IPS-18a (cell line): ENCODE measurements around the gene SUGT1.

Experiments
- H3K27ac ChIP-seq: one replicate; pipeline ENCODE4 v1.5.1; 2013; ENCODE audit warnings: low read length
- H3K27me3 ChIP-seq: one replicate; pipeline ENCODE4 v1.6.1; 2013; ENCODE audit warnings: mild to moderate bottlenecking, low read length; ENCODE audit not compliant: control insufficient read depth, insufficient read depth
- H3K36me3 ChIP-seq: one replicate; pipeline ENCODE4 v1.6.1; 2013; ENCODE audit warnings: low read depth, low read length; ENCODE audit not compliant: control insufficient read depth
- H3K4me1 ChIP-seq: one replicate; pipeline ENCODE4 v1.6.1; 2013; ENCODE audit warnings: low read depth, low read length; ENCODE audit not compliant: control insufficient read depth
- H3K4me3 ChIP-seq: one replicate; pipeline ENCODE4 v1.5.1; 2013; ENCODE audit warnings: low read length
- H3K9ac ChIP-seq: one replicate; pipeline ENCODE4 v1.6.1; 2013; ENCODE audit warnings: mild to moderate bottlenecking, low read length, moderate library complexity
- H3K9me3 ChIP-seq: one replicate; pipeline ENCODE4 v1.6.1; 2013; ENCODE audit warnings: low read depth, low read length; ENCODE audit not compliant: control insufficient read depth

The SUGT1 gene

GRCh38 chr13:52739468-52740071 is 86.9 kb downstream of the SUGT1 start, which contains the start of gene CNMD:
Gene CNMD, minus strand, starts transcription at chr13:52739820. Its CDS starts 119 bp downstream, at chr13:52739701.
- peak within 1 kb of the TSS; percentile 65 for H3K9ac ChIP-seq
- no peak within 1 kb of the TSS for H3K27ac ChIP-seq
- no peaks in the 10 kb centered on the region for H3K36me3 ChIP-seq
- H3K4me1 ChIP-seq, result peaks cover 32% of the 10 kb centered on the region
- H3K27me3 ChIP-seq, result no peaks in the 10 kb centered on the region
- peak within 1 kb of the TSS; percentile 81 for H3K4me3 ChIP-seq
- H3K9me3 ChIP-seq, result no peaks in the 10 kb centered on the region

GRCh38 chr13:52743569-52743968 is 90.9 kb downstream of the SUGT1 start:
- Histone ChIP-seq H3K36me3 (no peaks in the 10 kb centered on the region), H3K9me3 (no peaks in the 10 kb centered on the region), H3K4me3 (no peak overlapping the region), H3K9ac (no peak overlapping the region), H3K27me3 (no peaks in the 10 kb centered on the region), H3K4me1 (peaks cover 6% of the 10 kb centered on the region), H3K27ac (no peak overlapping the region)

- no peak overlapping the region for H3K4me3 ChIP-seq
- no peaks in the 10 kb centered on the region for H3K27me3 ChIP-seq
- H3K9me3 ChIP-seq, result no peaks in the 10 kb centered on the region
- peaks cover 5% of the 10 kb centered on the region for H3K4me1 ChIP-seq
- H3K36me3 ChIP-seq, result no peaks in the 10 kb centered on the region
- no peak overlapping the region for H3K9ac ChIP-seq
- H3K27ac ChIP-seq, result no peak overlapping the region
These were observed 91.4 kb downstream of the SUGT1 start for GRCh38 chr13:52743988-52744387.

DNA sequence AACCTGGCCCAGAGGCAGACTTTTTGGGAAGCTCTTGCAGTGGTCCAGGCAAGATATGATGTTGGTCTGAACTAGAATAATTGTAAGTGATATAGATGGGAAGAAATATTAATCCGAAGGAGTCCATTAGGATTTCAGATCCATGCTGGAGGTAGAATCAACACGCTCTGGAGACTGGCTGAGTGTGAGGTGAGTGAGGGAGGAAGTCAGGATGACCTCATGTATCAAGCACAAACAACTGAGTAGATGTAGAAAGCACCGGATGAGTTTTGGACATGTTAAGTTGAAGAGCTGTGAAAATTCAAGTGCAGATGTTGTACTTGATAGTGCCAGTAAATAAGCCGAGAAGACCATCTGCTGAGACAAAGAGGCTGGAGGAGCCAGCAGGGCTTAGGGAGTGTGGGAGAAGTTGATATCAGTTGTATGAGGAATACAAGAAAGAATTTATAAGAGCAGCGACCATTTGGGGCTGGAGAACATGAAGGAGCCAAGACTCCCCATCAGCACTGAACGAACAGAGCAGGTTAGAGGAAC is 92.3 kb downstream of the SUGT1 start:
- Histone ChIP-seq H3K27ac (no peak overlapping the region), H3K27me3 (no peaks in the 10 kb centered on the region), H3K9me3 (no peaks in the 10 kb centered on the region), H3K4me3 (no peak overlapping the region), H3K36me3 (no peaks in the 10 kb centered on the region), H3K9ac (no peak overlapping the region), H3K4me1 (peaks cover 3% of the 10 kb centered on the region)

DNA sequence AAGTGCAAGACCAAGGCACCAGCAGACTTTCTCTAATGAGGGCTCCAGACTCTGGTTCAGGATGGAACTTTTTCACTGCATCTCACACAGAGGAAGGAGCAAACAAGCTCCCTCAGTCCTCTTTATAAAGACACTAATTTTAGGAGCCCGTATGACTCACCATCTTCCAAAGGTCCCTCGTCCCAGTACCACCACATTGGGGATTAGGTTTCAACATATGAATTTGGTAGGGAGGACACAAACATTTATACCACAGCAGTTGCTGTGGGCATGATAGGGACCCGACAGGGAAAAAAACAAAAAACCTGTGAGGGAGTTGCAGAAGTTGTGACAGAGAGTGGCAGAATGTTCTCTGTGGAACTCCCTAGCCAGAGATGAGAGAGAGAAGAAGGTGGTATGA is 93.5 kb downstream of the SUGT1 start:
- H3K4me1 ChIP-seq, result no peaks in the 10 kb centered on the region
- no peak overlapping the region for H3K27ac ChIP-seq
- H3K27me3 ChIP-seq, result no peaks in the 10 kb centered on the region
- no peaks in the 10 kb centered on the region for H3K9me3 ChIP-seq
- H3K9ac ChIP-seq, result no peak overlapping the region
- H3K4me3 ChIP-seq, result no peak overlapping the region
- no peaks in the 10 kb centered on the region for H3K36me3 ChIP-seq

DNA sequence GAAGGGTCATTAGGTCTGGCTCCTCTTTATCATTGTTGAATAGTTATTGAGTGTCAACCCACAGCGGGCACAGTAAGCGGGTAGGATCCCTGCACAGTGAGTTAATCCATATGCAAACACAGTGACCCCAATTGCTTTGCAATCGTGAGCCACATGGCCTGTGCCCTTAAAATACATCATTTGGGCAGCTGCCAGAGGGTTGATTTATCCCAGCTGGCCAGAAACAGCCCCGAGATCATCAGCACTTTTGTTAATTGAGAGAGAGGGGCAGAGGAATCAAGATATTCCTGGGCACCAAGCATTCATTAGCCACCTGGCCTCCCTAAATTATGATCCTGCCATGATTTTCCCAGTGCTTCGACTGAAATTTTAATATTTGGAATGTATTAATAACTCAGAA is 96.8 kb downstream of the SUGT1 start:
- Histone ChIP-seq H3K9me3 (no peaks in the 10 kb centered on the region), H3K36me3 (no peaks in the 10 kb centered on the region), H3K27ac (no peak overlapping the region), H3K4me1 (no peaks in the 10 kb centered on the region), H3K27me3 (no peaks in the 10 kb centered on the region), H3K9ac (no peak overlapping the region), H3K4me3 (no peak overlapping the region)
